H9 (cell line): ENCODE measurements around the gene MUL1. TPM values are rescaled to one million over a fixed set of nuclear protein-coding genes. Genes with fewer than 3 reads are reported as not detected.

ENCODE experiments used
- DNase-seq: peaks from one replicate; pipeline ENCODE4 v3.0.0-alpha.2; 2017
- H2AFZ ChIP-seq: one replicate; pipeline ENCODE4 v1.6.1; 2013; ENCODE audit warnings: mild to moderate bottlenecking, low read length, control low read depth, moderate library complexity
- H2AK5ac ChIP-seq: 2 replicates; pipeline ENCODE4 v1.6.1; 2013; ENCODE audit warnings: low read length, control low read depth, mixed read lengths; ENCODE audit not compliant: insufficient read length
- H2BK120ac ChIP-seq: one replicate; pipeline ENCODE4 v1.6.1; 2013; ENCODE audit warnings: low read depth, mild to moderate bottlenecking, low read length, control low read depth, inconsistent platforms; ENCODE audit not compliant: poor library complexity, severe bottlenecking
- H2BK12ac ChIP-seq: 2 replicates; pipeline ENCODE4 v1.6.1; 2013; ENCODE audit warnings: low read length, control low read depth, mixed read lengths, low read depth; ENCODE audit not compliant: insufficient read length
- H2BK15ac ChIP-seq: 2 replicates; pipeline ENCODE4 v1.6.1; 2013; ENCODE audit warnings: low read depth, low read length, control low read depth
- H2BK20ac ChIP-seq: one replicate; pipeline ENCODE4 v1.6.1; 2013; ENCODE audit warnings: low read depth, mild to moderate bottlenecking, low read length, control low read depth, inconsistent platforms; ENCODE audit not compliant: poor library complexity, severe bottlenecking
- H2BK5ac ChIP-seq: 2 replicates; pipeline ENCODE4 v1.6.1; 2013; ENCODE audit warnings: low read length, control low read depth, mixed read lengths; ENCODE audit not compliant: insufficient read length
- H3K14ac ChIP-seq: 2 replicates; pipeline ENCODE4 v1.6.1; 2013; ENCODE audit warnings: low read length, control low read depth; ENCODE audit not compliant: insufficient read depth
- H3K18ac ChIP-seq: 2 replicates; pipeline ENCODE4 v1.6.1; 2013; ENCODE audit warnings: low read depth, mild to moderate bottlenecking, mixed read lengths, low read length, control low read depth; ENCODE audit not compliant: insufficient read length
- H3K23ac ChIP-seq: 2 replicates; pipeline ENCODE4 v1.6.1; 2013; ENCODE audit warnings: low read length, control low read depth, mixed read lengths, low read depth; ENCODE audit not compliant: insufficient read length
- H3K23me2 ChIP-seq: 2 replicates; pipeline ENCODE4 v1.6.1; 2013; ENCODE audit warnings: low read depth, mild to moderate bottlenecking, mixed read lengths, low read length, control low read depth; ENCODE audit not compliant: insufficient read length, poor library complexity, severe bottlenecking
- H3K27ac ChIP-seq: 2 replicates; pipeline ENCODE4 v1.5.1; 2013; ENCODE audit warnings: low read length, control low read depth, mixed read lengths, low read depth; ENCODE audit not compliant: insufficient read length
- H3K27me3 ChIP-seq: 2 replicates; pipeline ENCODE4 v1.6.1; 2013; ENCODE audit warnings: low read length, control low read depth, inconsistent platforms; ENCODE audit not compliant: insufficient read depth
- H3K4ac ChIP-seq: 2 replicates; pipeline ENCODE4 v1.6.1; 2013; ENCODE audit warnings: low read depth, mild to moderate bottlenecking, control low read depth, inconsistent platforms, low read length, moderate library complexity
- H3K4me1 ChIP-seq: 2 replicates; pipeline ENCODE4 v1.6.1; 2013; ENCODE audit warnings: low read length, control low read depth, inconsistent platforms; ENCODE audit not compliant: insufficient read depth
- H3K4me2 ChIP-seq: 2 replicates; pipeline ENCODE4 v1.6.1; 2013; ENCODE audit warnings: low read length, control low read depth, mixed read lengths; ENCODE audit not compliant: insufficient read length, insufficient read depth
- H3K56ac ChIP-seq: 2 replicates; pipeline ENCODE4 v1.6.1; 2013; ENCODE audit warnings: low read depth, mild to moderate bottlenecking, mixed read lengths, low read length, control low read depth; ENCODE audit not compliant: insufficient read length
- H3K79me1 ChIP-seq: 2 replicates; pipeline ENCODE4 v1.6.1; 2013; ENCODE audit warnings: low read depth, mild to moderate bottlenecking, moderate library complexity, low read length, control low read depth, inconsistent platforms; ENCODE audit not compliant: insufficient read depth, poor library complexity, severe bottlenecking
- H3K79me2 ChIP-seq: 2 replicates; pipeline ENCODE4 v1.6.1; 2013; ENCODE audit warnings: low read length, control low read depth, inconsistent platforms; ENCODE audit not compliant: insufficient read depth
- H3K9ac ChIP-seq: 2 replicates; pipeline ENCODE4 v1.6.1; 2013; ENCODE audit warnings: low read length, control low read depth, mixed read lengths; ENCODE audit not compliant: insufficient read length; ENCODE audit errors: extremely low read depth
- H3K9me3 ChIP-seq: one replicate; pipeline ENCODE4 v1.6.1; 2013; ENCODE audit warnings: low read depth, low read length, inconsistent platforms; ENCODE audit not compliant: control insufficient read depth
- H3T11ph ChIP-seq: one replicate; pipeline ENCODE4 v1.6.1; 2013; ENCODE audit warnings: mild to moderate bottlenecking, low read length, control low read depth, inconsistent platforms
- H4K20me1 ChIP-seq: one replicate; pipeline ENCODE4 v1.6.1; 2013; ENCODE audit not compliant: control insufficient read depth, insufficient read length, insufficient read depth
- H4K5ac ChIP-seq: 2 replicates; pipeline ENCODE4 v1.6.1; 2013; ENCODE audit warnings: low read depth, mild to moderate bottlenecking, mixed read lengths, low read length, control low read depth; ENCODE audit not compliant: insufficient read length
- H4K8ac ChIP-seq: replicated peaks from 2 replicates; pipeline ENCODE4 v1.6.1; 2013; ENCODE audit warnings: low read length, control low read depth, mixed read lengths, low read depth; ENCODE audit not compliant: insufficient read length
- H4K91ac ChIP-seq: 2 replicates; pipeline ENCODE4 v1.6.1; 2013; ENCODE audit warnings: low read depth, mild to moderate bottlenecking, moderate library complexity, mixed read lengths, low read length, control low read depth; ENCODE audit not compliant: insufficient read length
- H3K27ac Mint-ChIP-seq, 3 experiments: 2 replicates in 2 of 3; 3 replicates in 1 of 3; pipeline ENCODE4 v1.8.0; 2020 to 2021; ENCODE audit warnings: mixed read lengths in 3 of 3, mild to moderate bottlenecking in 1 of 3, moderate library complexity in 1 of 3
- H3K27me3 Mint-ChIP-seq: 2 replicates; pipeline ENCODE4 v1.8.0; 2021; ENCODE audit warnings: low read depth, mild to moderate bottlenecking, moderate library complexity, mixed read lengths
- H3K36me3 Mint-ChIP-seq, 3 experiments: 2 replicates in 2 of 3; 3 replicates in 1 of 3; pipeline ENCODE4 v1.8.0; 2020 to 2021; ENCODE audit warnings: low read depth in 3 of 3, mixed read lengths in 3 of 3; ENCODE audit not compliant: insufficient read depth in 1 of 3
- H3K4me1 Mint-ChIP-seq, 2 experiments: 2 replicates each; pipeline ENCODE4 v1.8.0; 2020; ENCODE audit warnings: mixed read lengths in 2 of 2
- H3K4me3 Mint-ChIP-seq, 2 experiments: 2 replicates in 1 of 2; 3 replicates in 1 of 2; pipeline ENCODE4 v1.8.0; 2020 to 2021; ENCODE audit warnings: mild to moderate bottlenecking in 2 of 2, mixed read lengths in 2 of 2, moderate library complexity in 1 of 2
- H3K9me3 Mint-ChIP-seq, 2 experiments: 2 replicates in 1 of 2; 3 replicates in 1 of 2; pipeline ENCODE4 v1.8.0; 2020; ENCODE audit warnings: mild to moderate bottlenecking in 2 of 2, mixed read lengths in 2 of 2, moderate library complexity in 1 of 2
- WGBS: extraction: QIAGEN DNeasy Blood & Tissue Kit; methylation state at CpG from one replicate; pipeline ENCODE4 v1.1.7; 2013; ENCODE audit warnings: missing lambda C conversion rate, low lambda C conversion rate, mixed read lengths; ENCODE audit not compliant: insufficient read length; ENCODE audit errors: extremely low coverage; 5-methylcytosine and 5-hydroxymethylcytosine counted together
- total RNA-seq: library from RNA; stranded (reverse); gene quantifications from 2 replicates; pipeline ENCODE4 v1.2.1, GENCODE V29; 2021
- TF ChIP-seq, protein P1 (sequence below): fragments of 200-600 bp; sonication (generic); conservative IDR thresholded peaks from 3 replicates; pipeline ENCODE4 v1.8.0; 2021; ENCODE audit warnings: antibody characterized with exemption, mild to moderate bottlenecking

Gene MUL1
- total RNA-seq, 1 experiment from 2014 or later, result 27.1 TPM

DNA sequence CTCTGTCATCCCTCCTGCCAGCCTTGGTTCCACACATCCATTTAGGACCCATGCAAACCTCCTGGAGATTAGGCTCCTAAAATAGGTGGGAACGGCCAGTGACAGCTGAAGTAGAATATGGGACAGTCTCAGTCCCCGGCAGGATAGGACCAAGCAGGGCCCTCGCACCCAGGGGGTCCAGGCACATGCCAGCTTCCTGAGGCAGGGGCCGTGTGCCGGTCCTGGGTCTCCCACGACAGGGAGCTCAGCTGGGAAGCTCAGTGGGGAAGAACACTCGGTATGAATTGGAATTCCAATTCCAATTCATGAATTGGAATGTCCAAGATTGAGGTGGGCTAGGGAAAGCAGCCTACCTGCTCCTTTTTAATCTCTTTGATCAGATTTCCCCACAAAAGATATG, 9.8 kb downstream of the MUL1 start:
- no peak overlapping the region for H2BK120ac ChIP-seq
- H3K27ac ChIP-seq, result no peak overlapping the region
- H3K27me3 ChIP-seq, result no peaks in the 10 kb centered on the region
- Mint-ChIP-seq H3K4me1 (peaks cover 1 to 5% of the 10 kb centered on the region in 2 experiments), H3K27me3 (peaks cover 13% of the 10 kb centered on the region), H3K27ac (no peak overlapping the region), H3K4me3 (no peak overlapping the region), H3K36me3 (peaks cover 19 to 42% (median 40%) of the 10 kb centered on the region in 3 experiments; a peak in 6 of 7 replicates), H3K9me3 (no peaks in the 10 kb centered on the region)
- H2BK12ac ChIP-seq, result no peak overlapping the region
- H3K9me3 ChIP-seq, result no peaks in the 10 kb centered on the region
- H2BK15ac ChIP-seq, result no peak overlapping the region
- no peak overlapping the region for H2AK5ac ChIP-seq
- H3K56ac ChIP-seq, result no peak overlapping the region
- no peak overlapping the region for H3K18ac ChIP-seq
- no peak overlapping the region for H3K9ac ChIP-seq
- H3K23ac ChIP-seq, result no peak overlapping the region
- no CpG with 5 or more reads among the region's 7 CpGs for WGBS
- H3T11ph ChIP-seq, result no peak overlapping the region
- no peaks in the 10 kb centered on the region for H3K79me1 ChIP-seq
- no peak overlapping the region for H3K4me2 ChIP-seq
- no peak overlapping the region for H3K14ac ChIP-seq
- H3K4ac ChIP-seq, result no peak overlapping the region
- H3K23me2 ChIP-seq, result no peaks in the 10 kb centered on the region
- no peak overlapping the region for H4K8ac ChIP-seq
- H2AFZ ChIP-seq, result no peak overlapping the region
- TF ChIP-seq, protein P1, sequence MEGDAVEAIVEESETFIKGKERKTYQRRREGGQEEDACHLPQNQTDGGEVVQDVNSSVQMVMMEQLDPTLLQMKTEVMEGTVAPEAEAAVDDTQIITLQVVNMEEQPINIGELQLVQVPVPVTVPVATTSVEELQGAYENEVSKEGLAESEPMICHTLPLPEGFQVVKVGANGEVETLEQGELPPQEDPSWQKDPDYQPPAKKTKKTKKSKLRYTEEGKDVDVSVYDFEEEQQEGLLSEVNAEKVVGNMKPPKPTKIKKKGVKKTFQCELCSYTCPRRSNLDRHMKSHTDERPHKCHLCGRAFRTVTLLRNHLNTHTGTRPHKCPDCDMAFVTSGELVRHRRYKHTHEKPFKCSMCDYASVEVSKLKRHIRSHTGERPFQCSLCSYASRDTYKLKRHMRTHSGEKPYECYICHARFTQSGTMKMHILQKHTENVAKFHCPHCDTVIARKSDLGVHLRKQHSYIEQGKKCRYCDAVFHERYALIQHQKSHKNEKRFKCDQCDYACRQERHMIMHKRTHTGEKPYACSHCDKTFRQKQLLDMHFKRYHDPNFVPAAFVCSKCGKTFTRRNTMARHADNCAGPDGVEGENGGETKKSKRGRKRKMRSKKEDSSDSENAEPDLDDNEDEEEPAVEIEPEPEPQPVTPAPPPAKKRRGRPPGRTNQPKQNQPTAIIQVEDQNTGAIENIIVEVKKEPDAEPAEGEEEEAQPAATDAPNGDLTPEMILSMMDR, result no peak
- H2BK20ac ChIP-seq, result no peak overlapping the region
- no peaks in the 10 kb centered on the region for H4K20me1 ChIP-seq
- no peak overlapping the region for H4K91ac ChIP-seq
- H4K5ac ChIP-seq, result no peak overlapping the region
- no peaks in the 10 kb centered on the region for H3K79me2 ChIP-seq
- no peak for DNase-seq
- H3K4me1 ChIP-seq, result no peaks in the 10 kb centered on the region
- H2BK5ac ChIP-seq, result no peak overlapping the region
